Esophagus muscularis mucosa (tissue), 4 donors: ENCODE results near the gene ARTN. TPM values are rescaled to one million over a fixed set of nuclear protein-coding genes. Genes with fewer than 3 reads are reported as not detected.

Experiments
- DNase-seq: peaks from one replicate; pipeline ENCODE4 v3.0.0-alpha.2; 2017; ENCODE audit errors: extremely low spot score
- H3K27ac ChIP-seq, 4 donors: fragments of 200-600 bp; sonication (generic); replicated peaks in 1 of 4; 1 replicate in 3 of 4; 2 replicates in 1 of 4; pipeline ENCODE4 v1.5.1; 2016 to 2019; ENCODE audit warnings: mild to moderate bottlenecking in 1 of 4
- H3K27me3 ChIP-seq, 4 donors: fragments of 200-600 bp; sonication (generic); one replicate each; pipeline versions ENCODE4 v1.5.1 to v1.6.0; 2016 to 2019
- H3K36me3 ChIP-seq, 4 donors: fragments of 200-600 bp; sonication (generic); one replicate each; pipeline ENCODE4 v1.5.1; 2016 to 2019
- H3K4me1 ChIP-seq, 4 donors: fragments of 200-600 bp; sonication (generic); one replicate each; pipeline ENCODE4 v1.5.1; 2016 to 2019
- H3K4me3 ChIP-seq, 4 donors: fragments of 200-600 bp; sonication (generic); 1 replicate in 2 of 4; 2 replicates in 2 of 4; pipeline ENCODE4 v1.5.1; 2016 to 2019; ENCODE audit warnings: mild to moderate bottlenecking in 4 of 4, moderate library complexity in 1 of 4
- H3K9me3 ChIP-seq, 4 donors: fragments of 200-600 bp; sonication (generic); 1 replicate in 3 of 4; 2 replicates in 1 of 4; pipeline ENCODE4 v1.5.1; 2016 to 2019
- EP300 ChIP-seq: sonication (generic); formaldehyde crosslinking; IDR thresholded peaks from one replicate; pipeline ENCODE4 v1.6.1; 2017; ENCODE audit warnings: antibody characterized with exemption
- POLR2A ChIP-seq: fragments of 450-650 bp; IDR thresholded peaks from one replicate; pipeline ENCODE4 v1.6.1; 2017; ENCODE audit warnings: antibody characterized with exemption, moderate library complexity, mild to moderate bottlenecking, low read depth
- POLR2AphosphoS5 ChIP-seq, 2 donors: sonication (generic); formaldehyde crosslinking; IDR thresholded peaks; one replicate each; pipeline ENCODE4 v1.6.1; 2017; ENCODE audit warnings: antibody characterized with exemption in 2 of 2
- WGBS: methylation state at CpG from one replicate; pipeline ENCODE4 v1.1.5; 2018; 5-methylcytosine and 5-hydroxymethylcytosine counted together
- intact Hi-C: fragments of 100-400 bp; cut with DNase I; formaldehyde crosslinking; loops from one replicate; pipeline ENCODE4 v1.15.1; 2023
- total RNA-seq, 4 donors: library from RNA; depleted of rRNA; stranded (reverse); fragments of >200 nt; gene quantifications; one replicate each; pipeline versions ENCODE4 v1.1.0 to v1.2.1, GENCODE V29; 2016
- TF ChIP-seq, protein P1 (sequence below), 3 experiments: fragments of 200-600 bp in 2 of 3; fragments of 450-650 bp in 1 of 3; sonication (generic) in 2 of 3; IDR thresholded peaks; one replicate each; pipeline ENCODE4 v1.5.1; 2017 to 2019; ENCODE audit warnings: antibody characterized with exemption in 3 of 3, mild to moderate bottlenecking in 2 of 3, moderate library complexity in 1 of 3

Gene ARTN
- total RNA-seq, 4 donors from 2014 or later = 0.39 to 1.1 (median 0.42) TPM; not detected in 1

DNA sequence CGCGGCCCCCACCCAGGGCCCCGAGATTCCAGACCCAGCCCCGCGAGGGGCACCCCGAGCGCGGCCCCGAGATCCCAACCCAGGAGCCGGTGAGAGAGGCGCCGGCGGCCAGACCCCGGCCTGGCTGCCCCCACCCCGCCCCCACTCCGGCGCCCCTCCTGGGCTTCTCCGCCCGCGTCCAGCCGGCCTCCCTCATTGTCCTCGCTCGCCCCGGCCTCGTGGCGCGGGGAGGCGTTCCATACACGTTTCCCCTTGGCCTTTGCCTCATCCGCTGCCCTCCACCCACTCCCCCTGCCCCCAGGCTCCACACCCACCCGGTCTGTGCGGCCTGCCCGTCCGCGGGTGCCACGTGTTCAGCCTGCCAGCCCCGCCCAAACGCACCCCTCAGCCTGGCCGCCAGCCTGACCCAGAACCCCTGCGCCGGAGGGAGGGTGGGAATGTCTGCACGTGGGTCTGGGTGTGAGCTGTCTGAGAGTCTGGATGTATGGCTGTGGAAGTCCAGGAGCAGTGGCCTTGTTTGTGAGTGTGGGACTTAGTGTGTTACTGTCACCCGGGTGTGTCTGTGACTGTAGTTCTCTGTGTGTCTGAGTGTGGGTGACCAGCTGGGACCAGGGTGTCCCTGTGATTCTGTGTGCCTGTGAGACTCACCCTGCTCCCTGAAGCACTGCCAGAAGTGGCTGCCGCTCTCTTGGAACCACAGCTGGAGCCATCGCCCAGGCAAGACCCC lies 46.1 kb downstream of the ARTN start:
- no peak for DNase-seq
- no CpG with 5 or more reads among the region's 45 CpGs for WGBS
- Histone ChIP-seq H3K27me3 (no peaks in the 10 kb centered on the region), H3K9me3 (no peaks in the 10 kb centered on the region), H3K36me3 (peaks cover 13 to 41% (median 34%) of the 10 kb centered on the region in 4 donors), H3K27ac (peak overlapping the region; percentile 57 to 75 (median 63)), H3K4me1 (peaks cover 41 to 62% (median 51%) of the 10 kb centered on the region in 4 donors), H3K4me3 (peak overlapping the region; percentile 72 to 89 (median 83))
- no peak for TF ChIP-seq EP300
- TF ChIP-seq POLR2AphosphoS5 (IDR thresholded peaks at IDR 0.05) = no peak
- TF ChIP-seq POLR2A = no peak
- TF ChIP-seq, protein P1, sequence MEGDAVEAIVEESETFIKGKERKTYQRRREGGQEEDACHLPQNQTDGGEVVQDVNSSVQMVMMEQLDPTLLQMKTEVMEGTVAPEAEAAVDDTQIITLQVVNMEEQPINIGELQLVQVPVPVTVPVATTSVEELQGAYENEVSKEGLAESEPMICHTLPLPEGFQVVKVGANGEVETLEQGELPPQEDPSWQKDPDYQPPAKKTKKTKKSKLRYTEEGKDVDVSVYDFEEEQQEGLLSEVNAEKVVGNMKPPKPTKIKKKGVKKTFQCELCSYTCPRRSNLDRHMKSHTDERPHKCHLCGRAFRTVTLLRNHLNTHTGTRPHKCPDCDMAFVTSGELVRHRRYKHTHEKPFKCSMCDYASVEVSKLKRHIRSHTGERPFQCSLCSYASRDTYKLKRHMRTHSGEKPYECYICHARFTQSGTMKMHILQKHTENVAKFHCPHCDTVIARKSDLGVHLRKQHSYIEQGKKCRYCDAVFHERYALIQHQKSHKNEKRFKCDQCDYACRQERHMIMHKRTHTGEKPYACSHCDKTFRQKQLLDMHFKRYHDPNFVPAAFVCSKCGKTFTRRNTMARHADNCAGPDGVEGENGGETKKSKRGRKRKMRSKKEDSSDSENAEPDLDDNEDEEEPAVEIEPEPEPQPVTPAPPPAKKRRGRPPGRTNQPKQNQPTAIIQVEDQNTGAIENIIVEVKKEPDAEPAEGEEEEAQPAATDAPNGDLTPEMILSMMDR (IDR thresholded peaks at IDR 0.05) = no peak
- intact Hi-C loops = no loop called here

DNA sequence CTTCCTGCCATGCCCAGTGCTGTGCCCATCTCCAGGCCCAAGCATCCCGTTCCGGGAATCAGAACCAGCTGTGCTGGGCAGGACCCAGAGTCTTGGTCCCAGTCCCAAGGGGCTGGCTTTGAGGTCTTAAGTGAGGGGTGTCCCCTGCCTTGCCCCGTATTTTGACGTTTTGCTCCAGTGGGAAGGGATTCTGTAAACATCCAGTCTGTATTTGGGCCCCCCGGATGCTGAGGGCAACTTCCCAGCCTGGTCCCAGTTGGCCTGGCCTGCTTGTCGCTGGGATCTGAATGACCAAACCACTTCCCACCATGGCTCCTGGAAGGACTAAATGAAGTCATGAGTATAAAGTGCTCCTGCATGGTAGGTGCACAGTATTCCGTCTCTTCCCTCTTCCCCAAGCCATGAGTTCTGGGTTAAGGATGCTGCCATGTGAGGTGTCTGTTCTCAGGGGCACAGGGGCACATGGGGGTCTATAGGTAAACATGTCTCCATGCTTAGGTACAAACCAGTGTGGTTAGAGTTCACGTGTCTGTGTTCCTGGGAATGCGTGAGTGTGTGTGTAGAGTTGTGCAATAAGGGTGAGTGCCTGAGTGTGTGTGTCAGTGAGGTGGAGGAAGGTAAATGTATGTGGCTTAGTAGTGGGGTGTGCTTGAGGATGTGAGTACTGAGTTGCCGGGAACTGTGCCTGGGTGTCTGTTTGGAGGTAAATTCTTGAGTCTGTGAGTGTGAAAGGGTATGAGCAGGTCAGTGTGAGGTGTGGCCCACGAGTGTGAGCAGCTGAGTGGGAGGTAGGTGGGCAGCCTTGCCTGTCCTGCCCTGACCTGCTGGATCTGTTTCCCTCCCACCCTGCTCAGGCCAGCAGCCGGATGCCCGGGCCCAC lies 46.9 kb downstream of the ARTN start:
- peaks cover 13 to 49% (median 40%) of the 10 kb centered on the region in 4 donors for H3K36me3 ChIP-seq
- no peaks in the 10 kb centered on the region for H3K27me3 ChIP-seq
- intact Hi-C loops = no loop called here
- whole genome bisulfite sequencing = 70% methylated on average over 9 of the region's 13 CpGs
- TF ChIP-seq EP300 (no peak), POLR2AphosphoS5 (IDR thresholded peaks at IDR 0.05) (no peak), POLR2A (no peak)
- TF ChIP-seq, protein P1 (IDR thresholded peaks at IDR 0.05) = no peak
- peaks cover 40 to 60% (median 49%) of the 10 kb centered on the region in 4 donors for H3K4me1 ChIP-seq
- H3K9me3 ChIP-seq = no peaks in the 10 kb centered on the region
- DNase-seq = no peak
- peak overlapping the region; percentile 72 to 89 (median 83) for H3K4me3 ChIP-seq
- H3K27ac ChIP-seq = peak overlapping the region; percentile 57 to 75 (median 63)

DNA sequence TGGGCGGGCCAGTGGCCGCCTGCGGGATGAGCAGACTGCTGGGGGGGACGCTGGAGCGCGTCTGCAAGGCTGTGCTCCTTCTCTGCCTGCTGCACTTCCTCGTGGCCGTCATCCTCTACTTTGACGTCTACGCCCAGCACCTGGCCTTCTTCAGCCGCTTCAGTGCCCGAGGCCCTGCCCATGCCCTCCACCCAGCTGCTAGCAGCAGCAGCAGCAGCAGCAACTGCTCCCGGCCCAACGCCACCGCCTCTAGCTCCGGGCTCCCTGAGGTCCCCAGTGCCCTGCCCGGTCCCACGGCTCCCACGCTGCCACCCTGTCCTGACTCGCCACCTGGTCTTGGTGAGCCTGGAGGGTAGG lies 47.5 kb downstream of the ARTN start:
- intact Hi-C loops = no loop called here
- Histone ChIP-seq H3K9me3 (no peaks in the 10 kb centered on the region), H3K4me1 (peaks cover 34 to 53% (median 43%) of the 10 kb centered on the region in 4 donors), H3K36me3 (peaks cover 13 to 54% (median 41%) of the 10 kb centered on the region in 4 donors), H3K27me3 (no peaks in the 10 kb centered on the region), H3K27ac (no peak overlapping the region), H3K4me3 (no peak overlapping the region)
- 91% methylated on average over 20 of the region's 20 CpGs for WGBS
- no peak for DNase-seq
- TF ChIP-seq POLR2A = no peak
- TF ChIP-seq POLR2AphosphoS5 (IDR thresholded peaks at IDR 0.05) = no peak
- no peak for TF ChIP-seq EP300
- TF ChIP-seq, protein P1 (IDR thresholded peaks at IDR 0.05) = no peak

DNA sequence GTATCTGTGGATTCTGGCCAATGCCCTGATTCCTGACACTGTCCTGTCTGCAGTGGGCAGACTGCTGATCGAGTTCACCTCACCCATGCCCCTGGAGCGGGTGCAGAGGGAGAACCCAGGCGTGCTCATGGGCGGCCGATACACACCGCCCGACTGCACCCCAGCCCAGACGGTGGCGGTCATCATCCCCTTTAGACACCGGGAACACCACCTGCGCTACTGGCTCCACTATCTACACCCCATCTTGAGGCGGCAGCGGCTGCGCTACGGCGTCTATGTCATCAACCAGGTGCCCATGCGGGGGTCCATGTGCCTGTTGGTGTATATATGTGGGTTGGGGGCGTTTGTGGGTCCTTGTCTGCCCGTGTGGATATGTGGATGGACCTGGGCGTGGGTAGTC lies 48.0 kb downstream of the ARTN start:
- intact Hi-C loops = no loop called here
- no peak for DNase-seq
- Histone ChIP-seq H3K9me3 (no peaks in the 10 kb centered on the region), H3K4me3 (no peak overlapping the region), H3K4me1 (peaks cover 29 to 48% (median 37%) of the 10 kb centered on the region in 4 donors), H3K27me3 (no peaks in the 10 kb centered on the region), H3K27ac (no peak overlapping the region), H3K36me3 (peaks cover 8 to 53% (median 37%) of the 10 kb centered on the region in 4 donors)
- TF ChIP-seq, protein P1 (IDR thresholded peaks at IDR 0.05) = no peak
- no peak for TF ChIP-seq EP300
- TF ChIP-seq POLR2A = no peak
- no peak for TF ChIP-seq POLR2AphosphoS5 (IDR thresholded peaks at IDR 0.05)
- 92% methylated on average over 18 of the region's 20 CpGs for WGBS
